Epidermal melanocyte (primary cell): ENCODE results near the gene ZNF142.

Source experiments
- DNase-seq: peaks from one replicate; pipeline ENCODE4 v3.0.0; 2011; ENCODE audit warnings: low spot score; ENCODE audit not compliant: insufficient read length

The ZNF142 gene, protein sequence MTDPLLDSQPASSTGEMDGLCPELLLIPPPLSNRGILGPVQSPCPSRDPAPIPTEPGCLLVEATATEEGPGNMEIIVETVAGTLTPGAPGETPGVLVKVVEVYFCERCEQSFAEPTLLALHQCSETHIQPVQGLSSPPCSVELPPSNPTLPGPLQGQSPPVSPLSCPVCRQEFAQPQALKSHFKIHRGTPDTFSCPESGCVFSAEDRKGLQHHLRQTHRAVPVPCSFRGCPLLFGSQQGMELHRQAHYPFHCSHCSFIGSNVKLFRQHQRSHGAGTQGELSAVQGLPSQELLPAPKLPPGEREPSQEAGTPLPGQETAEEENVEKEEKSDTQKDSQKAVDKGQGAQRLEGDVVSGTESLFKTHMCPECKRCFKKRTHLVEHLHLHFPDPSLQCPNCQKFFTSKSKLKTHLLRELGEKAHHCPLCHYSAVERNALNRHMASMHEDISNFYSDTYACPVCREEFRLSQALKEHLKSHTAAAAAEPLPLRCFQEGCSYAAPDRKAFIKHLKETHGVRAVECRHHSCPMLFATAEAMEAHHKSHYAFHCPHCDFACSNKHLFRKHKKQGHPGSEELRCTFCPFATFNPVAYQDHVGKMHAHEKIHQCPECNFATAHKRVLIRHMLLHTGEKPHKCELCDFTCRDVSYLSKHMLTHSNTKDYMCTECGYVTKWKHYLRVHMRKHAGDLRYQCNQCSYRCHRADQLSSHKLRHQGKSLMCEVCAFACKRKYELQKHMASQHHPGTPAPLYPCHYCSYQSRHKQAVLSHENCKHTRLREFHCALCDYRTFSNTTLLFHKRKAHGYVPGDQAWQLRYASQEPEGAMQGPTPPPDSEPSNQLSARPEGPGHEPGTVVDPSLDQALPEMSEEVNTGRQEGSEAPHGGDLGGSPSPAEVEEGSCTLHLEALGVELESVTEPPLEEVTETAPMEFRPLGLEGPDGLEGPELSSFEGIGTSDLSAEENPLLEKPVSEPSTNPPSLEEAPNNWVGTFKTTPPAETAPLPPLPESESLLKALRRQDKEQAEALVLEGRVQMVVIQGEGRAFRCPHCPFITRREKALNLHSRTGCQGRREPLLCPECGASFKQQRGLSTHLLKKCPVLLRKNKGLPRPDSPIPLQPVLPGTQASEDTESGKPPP (N-terminal part only)

DNA sequence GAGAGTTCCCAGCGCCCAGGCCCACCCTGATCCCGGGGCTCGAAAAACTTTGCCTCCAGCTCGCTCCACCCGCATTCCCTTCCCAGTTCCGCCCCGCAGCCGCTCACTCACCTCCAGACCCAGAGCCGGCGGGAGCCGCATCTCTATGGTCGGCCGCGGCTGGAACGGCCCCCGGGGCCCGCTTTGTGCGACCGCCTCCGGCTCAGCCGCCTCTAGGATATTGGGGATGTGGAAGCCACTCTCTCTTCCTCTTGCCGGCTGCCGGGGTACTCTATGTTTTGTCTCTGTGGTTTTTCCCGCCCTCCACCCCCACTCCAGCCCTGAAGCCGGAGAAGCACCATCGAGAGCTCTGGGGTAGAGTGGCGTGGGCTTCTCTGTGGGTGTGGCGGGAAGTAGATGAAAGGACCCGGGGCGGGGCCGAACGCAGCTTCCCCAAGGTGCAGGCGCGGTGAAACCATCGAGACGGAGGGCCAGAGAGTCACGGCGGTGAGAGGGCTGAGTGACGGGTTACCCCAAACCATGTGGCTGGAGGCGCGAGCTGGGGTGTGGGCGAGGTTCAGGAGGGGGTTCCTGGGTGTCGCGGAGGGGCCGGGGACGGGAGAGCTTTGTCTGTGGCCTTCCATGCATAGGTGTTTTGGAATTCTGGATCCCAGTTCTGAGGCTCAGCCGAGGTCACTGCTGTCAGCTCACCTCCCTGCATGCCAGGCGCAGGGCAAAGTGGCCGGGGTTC, at the start of gene ZNF142, which contains the start of gene BCS1L:
Gene ZNF142, minus strand, starts transcription at position 366 of the 730 bp plus-strand sequence. CDS start 3,194 bp downstream, outside the sequence.
Gene BCS1L, plus strand, starts transcription at position 426 of the 730 bp plus-strand sequence. CDS start 1,305 bp downstream, outside the sequence.
- peak; percentile 84 for DNase-seq

DNA sequence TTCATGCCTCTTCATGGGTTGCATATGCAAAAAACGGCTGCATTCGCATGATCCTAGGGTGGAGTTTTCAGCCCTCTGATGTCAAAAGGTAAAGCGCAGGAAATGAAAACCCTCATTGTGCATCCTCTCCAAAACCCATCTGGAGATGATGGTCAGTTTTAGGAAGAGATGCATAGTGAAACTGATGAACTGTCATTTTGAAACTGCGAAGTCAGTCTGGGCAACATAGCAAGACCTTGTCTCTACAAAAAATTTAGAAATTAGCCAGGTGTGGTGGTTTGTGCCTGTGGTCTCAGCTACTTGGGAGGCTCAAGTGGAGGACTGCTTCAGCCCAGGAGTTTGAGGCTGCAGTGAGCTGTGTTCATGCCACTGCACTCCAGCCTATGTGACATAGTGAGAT, 48.7 kb upstream of the ZNF142 start:
- DNase-seq, result no peak

DNA sequence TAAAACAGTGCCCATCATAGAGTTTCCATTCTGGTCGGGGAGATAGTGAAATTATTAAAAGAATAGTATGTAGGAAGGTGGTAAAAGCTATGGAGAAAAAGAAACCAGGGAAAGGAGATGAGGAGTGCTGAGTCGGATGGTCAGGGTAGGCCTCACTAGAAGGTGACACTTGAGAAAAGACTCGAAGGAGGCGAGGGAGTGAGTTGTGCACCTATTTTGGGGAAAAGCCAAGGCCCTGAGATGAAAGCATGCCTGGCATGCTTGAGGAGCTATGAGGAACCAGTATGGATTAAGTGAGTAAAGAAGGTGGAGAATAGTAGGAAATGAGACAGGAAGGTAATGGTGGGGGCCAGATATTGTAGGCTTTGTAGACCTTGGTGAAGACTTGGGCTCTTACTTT, 43.9 kb upstream of the ZNF142 start:
- DNase-seq, result no peak

DNA sequence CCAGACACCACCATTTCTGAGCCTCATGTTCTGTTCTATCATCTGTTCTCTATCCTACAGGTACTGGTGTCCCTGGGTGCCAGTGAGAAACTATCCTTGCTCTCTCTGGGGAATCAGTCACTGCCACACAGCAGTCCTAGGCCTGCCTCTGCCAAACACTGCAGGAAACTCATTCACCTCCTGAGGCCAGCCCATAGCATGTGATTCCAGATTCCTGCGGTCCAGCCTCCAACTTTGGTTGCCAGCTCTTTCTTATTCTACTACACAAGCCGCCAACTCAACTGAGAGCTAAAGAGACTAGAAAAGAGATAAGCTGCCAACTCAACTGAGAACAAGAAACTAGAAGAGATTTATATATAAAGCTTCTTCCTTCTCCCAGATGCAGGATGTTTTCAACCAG, 42.4 kb upstream of the ZNF142 start:
- DNase-seq, result no peak

DNA sequence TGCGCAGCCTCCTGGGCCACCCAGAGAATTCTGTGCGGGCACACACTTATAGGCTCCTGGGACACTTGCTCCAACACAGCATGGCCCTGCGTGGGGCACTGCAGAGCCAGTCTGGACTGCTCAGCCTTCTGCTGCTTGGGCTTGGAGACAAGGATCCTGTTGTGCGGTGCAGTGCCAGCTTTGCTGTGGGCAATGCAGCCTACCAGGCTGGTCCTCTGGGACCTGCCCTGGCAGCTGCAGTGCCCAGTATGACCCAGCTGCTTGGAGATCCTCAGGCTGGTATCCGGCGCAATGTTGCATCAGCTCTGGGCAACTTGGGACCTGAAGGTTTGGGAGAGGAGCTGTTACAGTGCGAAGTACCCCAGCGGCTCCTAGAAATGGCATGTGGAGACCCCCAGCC, 39.5 kb upstream of the ZNF142 start:
- no peak for DNase-seq

DNA sequence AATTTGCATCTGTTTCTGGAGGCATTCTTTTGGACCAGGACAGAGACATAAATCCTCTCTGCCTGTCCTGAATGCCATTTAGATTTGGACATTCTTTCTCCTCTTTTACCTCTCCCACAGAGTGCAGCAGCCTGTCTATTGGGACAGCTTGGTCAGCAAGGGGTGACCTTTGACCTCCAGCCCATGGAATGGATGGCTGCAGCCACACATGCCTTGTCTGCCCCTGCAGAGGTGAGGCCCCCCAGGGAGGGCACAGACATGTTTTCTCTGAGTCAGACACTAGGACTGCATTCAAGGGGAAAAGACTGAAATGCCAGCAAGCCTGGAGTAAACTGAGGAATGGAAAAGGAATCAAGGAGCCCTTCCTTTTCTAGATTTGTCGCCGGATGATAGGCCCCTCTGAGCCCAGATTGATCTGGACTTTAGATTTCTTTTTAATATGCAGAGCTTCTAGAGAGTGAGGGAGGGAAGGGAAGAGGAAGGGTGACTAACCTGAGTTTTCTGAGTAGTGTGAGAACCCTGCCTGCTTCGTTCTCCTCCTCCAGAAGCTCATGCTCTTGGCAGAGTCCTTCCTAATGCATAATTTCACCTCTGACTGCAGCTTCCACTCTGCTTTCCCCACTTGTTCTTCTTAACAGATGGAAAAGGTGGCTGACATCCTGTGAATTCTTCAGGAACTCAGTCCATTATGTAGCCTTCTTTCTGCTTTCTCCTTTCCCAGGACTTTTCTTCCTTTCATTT, 35.2 kb upstream of the ZNF142 start:
- no peak for DNase-seq

DNA sequence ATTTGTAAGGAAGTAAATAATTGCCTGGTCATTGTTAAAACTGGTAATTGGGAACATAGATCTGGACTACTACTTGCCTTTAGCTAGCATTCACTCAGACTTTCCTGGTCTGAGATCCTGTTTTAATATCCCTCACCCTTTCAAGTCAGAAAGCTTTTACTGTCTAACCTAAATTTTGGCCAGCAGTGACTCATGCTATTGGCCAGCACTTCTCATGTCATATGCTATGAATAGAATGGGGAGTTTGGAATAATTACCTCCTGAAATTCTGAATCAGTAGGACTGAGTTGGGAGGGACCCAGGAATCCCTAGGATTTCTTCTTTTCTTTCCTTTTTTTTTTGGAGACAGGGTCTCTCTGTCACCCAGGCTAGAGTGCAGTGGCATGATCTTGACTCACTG, 31.8 kb upstream of the ZNF142 start:
- DNase-seq, result no peak

DNA sequence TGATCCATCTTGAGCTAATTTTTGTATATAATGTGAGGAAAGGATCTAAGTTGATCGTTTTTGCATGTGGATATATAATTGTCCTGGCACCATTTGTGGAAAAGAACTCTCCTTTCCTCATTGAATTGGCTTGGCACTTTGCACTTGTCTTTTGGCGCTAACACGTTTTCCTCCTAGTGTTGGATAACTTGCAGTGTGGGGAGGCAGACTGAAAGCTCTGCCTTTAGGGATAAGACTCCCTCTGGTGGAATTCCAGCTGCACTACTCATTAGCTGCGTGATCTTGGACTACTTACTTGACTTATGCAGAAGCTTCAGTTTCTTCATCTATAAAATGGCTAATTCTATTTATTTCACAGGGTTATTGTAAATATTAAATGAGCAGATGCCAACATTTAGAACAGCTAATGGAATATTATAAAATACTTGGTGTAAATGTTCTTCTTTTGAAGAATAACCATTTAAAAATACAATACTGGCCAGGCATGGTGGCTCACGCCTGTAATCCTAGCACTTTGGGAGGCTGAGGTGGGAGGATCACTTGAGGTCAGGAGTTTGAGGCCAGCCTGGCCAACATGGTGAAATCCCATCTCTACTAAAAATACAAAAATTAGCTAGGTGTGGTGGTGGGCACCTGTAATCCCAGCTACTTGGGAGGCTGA, 28.1 kb upstream of the ZNF142 start:
- DNase-seq, result peak; percentile 73

DNA sequence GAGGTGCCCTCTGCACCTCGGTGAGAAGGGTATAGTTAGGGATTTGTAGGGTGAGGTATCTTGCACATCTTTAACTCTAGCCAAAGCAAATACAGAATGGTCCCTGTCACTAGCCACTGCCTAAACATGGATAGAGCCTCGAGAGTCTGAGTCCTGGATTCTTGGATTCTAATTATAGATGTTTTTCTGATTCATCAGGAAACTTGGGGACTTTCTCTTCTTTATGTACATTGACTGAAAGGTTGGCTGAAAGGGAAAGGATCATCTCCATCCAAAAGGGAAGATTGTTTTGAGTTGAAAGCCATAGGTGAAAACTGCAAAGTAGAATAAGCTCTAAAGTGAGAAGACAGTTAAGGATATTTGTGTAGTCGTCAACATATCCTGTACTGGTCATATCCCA, 20.6 kb upstream of the ZNF142 start:
- DNase-seq, result no peak

DNA sequence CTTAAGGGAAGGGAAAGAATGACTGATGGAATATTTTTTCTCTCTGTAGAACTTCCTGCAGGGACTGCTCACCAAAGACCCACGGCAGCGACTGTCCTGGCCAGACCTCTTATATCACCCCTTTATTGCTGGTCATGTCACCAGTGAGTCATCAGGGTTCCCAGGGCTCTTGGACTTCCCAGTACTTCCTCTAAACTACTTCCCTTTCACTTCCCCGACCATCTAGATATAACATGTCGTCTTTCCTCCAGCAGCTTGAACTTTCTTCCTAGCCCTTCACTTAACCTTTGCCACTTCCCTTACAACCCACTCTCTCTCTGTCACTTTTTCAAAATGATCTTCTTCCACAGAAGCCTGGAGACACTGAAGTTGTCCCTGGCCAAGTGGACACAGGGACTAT, 19.7 kb upstream of the ZNF142 start:
- no peak for DNase-seq

DNA sequence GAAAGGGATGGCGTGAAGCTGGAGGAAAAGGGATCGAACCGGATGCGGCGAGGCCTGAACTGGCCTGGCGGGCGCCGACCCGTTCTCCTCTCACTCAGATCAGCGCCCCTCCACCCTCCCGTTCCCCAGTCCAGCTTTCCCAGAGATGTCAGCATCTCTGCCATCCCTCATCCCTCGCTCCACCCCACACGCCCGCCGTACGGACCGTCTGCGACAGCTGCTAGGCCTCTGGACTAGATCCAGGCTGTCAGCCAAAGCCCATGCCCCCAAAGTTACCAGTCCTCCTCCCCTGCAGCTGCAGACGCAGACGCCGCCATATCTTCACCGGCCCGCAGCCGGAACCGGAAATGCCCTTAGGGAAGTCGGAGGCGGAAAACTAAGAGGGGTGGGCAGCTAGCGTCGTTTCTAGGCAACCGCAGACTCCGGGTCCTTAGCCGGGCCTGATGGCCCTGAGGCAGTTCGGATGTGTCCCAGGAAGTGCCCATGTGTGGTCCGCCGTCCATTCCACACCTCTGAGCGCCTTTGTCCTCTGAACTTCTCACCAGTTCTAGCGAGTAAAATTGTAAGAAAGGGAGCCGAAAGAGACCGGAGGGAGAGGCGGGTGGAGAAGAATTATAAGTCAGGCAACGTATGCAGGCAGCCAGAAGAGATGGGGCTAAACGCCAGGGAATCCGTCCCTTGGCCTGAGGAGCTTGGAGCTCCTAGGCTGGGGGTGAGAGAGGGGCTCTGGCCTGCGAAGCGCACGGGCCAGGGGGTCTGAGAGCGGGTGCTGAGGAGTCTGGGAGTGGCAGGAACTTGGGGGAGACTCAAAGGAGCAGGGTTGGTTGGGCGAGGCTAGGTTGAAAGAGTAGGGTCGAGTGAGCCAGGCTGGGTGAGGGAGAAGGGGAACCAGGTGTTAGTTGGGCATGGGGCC, 12.5 kb upstream of the ZNF142 start, which contains the start of the genes RNF25 and STK36:
Gene RNF25, minus strand, starts transcription at position 349 of the 913 bp plus-strand sequence. Its CDS starts 32 bp downstream, at position 317.
Gene STK36, plus strand, starts transcription at position 433 of the 913 bp plus-strand sequence. CDS start 744 bp downstream, outside the sequence.
- DNase-seq, result peak; percentile 93

DNA sequence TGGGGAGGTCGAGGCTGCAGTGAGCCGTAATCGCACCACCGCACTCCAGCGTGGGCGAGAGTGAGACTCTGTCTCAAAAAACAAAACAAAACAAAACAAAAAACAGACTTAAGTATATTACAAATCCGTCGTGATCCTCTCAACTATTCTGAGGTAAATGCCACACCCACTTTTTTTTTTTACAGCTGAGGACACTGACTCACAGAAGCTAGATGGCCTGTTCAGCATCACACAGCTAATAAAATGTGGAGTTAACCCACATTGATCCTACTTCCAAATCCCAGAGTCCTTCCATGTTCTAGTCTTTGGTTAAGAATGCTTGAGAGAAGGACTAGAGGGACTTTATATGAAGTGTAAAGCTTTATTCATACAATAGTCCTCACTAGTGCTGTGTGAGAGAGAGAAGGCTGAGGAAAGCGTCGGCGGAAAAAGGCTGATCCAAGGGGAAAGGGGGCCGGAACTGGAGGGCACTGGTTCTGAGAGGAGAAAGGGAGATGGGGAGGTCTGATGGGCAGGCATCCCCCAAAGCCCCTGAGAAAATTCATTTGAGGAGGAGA, 11.8 kb upstream of the ZNF142 start:
- DNase-seq, result no peak

DNA sequence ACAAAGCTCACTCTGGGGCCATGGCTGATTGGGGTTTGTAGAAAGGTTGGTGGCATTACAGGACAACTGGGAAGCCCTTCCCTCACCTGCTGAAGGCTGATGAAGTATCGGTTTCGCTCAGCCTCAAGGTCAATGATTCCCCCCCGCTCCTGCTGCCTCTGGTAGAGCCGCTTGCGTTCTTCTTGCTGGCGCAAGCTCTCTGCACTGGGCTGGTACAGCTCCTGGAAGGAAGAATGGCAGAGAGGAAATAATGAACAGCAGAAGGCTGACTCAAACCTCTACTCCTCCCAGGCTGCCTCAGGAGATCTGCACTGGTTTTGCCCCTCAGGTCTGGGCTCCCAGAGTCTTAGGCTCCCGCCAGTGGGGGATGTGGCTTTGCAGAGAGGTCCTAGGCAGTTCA, 5.2 kb upstream of the ZNF142 start:
- no peak for DNase-seq

DNA sequence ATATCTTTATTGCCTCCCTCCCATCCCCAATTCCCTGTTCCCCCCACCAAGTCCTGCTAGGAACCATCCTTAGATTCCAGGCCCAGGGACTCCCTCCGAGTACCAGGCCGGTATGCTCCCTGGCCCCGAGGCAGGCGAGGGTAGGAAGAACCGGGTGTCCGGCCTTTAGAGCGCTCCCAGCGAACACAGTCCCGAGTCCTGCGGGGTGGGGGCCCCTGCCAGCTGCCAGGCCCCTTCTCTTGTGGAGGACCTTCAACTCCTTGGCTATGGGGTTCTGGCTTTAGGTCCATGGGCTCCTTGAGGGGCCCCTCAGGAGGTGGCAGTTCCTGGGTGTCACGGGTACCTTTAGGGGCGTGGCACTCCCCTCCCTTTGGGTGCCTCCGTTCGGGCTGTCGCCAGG, 4.5 kb upstream of the ZNF142 start:
- DNase-seq, result no peak

DNA sequence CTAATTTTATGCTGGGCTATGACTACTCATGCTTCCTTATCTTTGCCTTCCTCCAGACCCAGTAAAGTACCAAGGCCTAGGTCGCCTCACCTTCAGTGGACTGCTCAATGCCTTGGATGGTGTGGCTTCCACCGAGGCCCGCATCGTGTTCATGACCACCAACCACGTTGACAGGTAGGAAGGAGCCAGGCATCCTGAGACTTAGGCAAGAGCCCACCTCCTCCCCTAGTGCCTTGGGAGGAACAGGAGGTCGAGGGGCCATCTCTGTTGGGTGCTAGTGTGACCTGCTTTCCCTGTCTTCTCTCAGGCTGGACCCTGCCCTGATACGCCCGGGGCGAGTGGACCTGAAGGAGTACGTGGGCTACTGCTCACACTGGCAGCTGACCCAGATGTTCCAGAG, 3.4 kb upstream of the ZNF142 start:
- no peak for DNase-seq

DNA sequence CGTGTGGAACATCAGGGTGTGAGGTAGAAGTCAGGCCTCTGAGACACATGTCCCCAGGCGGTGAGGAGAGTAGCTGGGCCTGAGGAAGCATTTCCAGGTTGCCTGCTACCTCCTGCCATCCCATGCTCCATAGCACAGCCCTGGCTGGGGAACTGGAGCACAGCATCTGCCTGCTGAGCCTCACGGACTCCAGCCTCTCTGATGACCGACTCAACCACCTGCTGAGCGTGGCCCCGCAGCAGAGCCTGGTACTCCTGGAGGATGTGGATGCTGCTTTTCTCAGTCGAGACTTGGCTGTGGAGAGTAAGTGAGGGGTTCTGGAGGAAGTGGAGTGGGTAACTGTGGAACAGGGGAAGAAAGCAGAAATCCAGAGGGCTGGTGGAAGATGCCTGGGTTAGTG, 3.0 kb upstream of the ZNF142 start:
- no peak for DNase-seq

DNA sequence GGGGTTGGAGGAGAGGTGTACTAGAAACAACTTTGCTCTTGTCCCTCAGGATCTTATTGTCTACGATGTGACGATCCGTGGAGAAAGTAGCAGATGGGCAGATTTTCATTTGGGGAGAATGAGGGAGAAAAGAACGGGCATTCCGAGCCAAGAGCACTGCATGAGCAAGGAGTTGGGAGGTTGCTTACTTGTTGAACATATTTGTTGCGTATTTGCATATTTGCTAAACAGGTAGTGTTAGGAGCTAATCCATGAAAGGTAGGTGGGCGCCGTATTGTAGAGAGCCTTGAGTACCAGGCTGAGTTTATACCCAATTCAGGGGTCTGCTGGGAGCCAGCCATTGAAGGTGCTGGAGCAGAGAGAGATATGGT, 550 bp upstream of the ZNF142 start:
- no peak for DNase-seq

DNA sequence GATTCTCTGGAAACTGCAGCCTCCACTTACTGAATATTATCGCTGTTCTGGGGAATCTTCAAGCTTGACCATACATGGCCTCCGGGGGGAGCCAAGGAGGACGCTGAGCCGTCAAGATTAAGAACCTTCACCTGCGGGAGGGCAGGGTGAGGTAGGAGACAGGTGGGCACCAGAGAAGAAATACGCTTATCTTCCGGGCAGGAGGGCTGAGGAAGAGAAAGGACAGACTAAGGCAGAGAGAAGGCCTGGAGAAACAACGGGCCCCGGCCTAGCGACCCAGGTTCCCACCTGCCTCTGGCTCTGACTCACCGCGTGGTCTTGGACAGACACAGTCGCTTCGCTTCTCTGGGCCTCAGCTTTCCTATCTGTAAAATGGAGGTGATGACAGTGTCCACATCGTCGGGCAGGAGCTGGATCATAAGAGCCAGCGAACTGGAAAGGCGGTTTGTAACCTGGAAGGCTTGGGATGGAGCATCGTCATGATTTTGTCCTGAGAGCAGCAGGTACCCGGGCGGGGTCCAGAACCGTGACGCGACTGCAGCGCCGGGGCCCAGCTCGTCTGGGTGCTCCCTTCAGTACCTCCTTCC, 659 bp downstream of the ZNF142 start:
- no peak for DNase-seq
